H1 (cell line): ENCODE measurements around the gene ITPK1.

Experiments
- CHD2 ChIP-seq: IDR thresholded peaks from 2 replicates; pipeline ENCODE4 v1.6.1; 2012; ENCODE audit warnings: low read length, improper control_type of control experiment
- PHF8 ChIP-seq: fragments of 200-600 bp; sonication (generic); conservative IDR thresholded peaks from 2 replicates; pipeline ENCODE4 v1.7.1; 2012; ENCODE audit warnings: low read depth, mild to moderate bottlenecking, inconsistent platforms, low read length, moderate library complexity
- ZNF274 ChIP-seq: IDR thresholded peaks from 2 replicates; pipeline ENCODE4 v1.7.0; 2012; ENCODE audit warnings: low read length, borderline replicate concordance; ENCODE audit errors: extremely low read depth
- TF ChIP-seq, protein P1 (sequence below): IDR thresholded peaks from 2 replicates; pipeline ENCODE4 v1.6.1; 2012; ENCODE audit warnings: low read length, inconsistent platforms
- TF ChIP-seq, protein P2 (sequence below), 3 experiments: IDR thresholded peaks; 1 replicate in 2 of 3; 2 replicates in 1 of 3; pipeline versions ENCODE4 v1.5.1 to v1.6.1; 2011; ENCODE audit warnings: low read length in 3 of 3, mild to moderate bottlenecking in 3 of 3, inconsistent platforms in 2 of 3, low read depth in 1 of 3, moderate library complexity in 1 of 3; ENCODE audit not compliant: insufficient read depth in 1 of 3; ENCODE audit errors: control extremely low read depth in 1 of 3

DNA sequence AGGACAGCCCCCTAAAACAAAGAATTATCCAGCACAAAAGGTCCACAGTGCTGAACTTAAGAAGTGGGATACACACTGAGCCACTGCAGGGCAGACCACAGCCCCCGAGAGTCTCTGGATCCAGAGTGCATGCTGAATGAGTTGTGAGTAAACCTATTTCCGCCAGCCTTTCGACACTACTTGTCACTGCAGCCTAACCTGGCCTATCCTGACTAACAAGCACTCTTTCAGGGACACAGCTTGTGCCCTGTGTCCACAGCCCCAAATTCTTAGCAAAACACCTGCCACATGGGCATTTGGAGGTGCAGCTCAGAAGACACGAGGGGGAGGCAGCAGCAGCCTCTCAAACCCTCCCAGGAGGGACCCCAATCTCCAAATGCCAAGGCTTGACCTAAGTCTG lies 31.3 kb downstream of the ITPK1 start:
- TF ChIP-seq, protein P1, sequence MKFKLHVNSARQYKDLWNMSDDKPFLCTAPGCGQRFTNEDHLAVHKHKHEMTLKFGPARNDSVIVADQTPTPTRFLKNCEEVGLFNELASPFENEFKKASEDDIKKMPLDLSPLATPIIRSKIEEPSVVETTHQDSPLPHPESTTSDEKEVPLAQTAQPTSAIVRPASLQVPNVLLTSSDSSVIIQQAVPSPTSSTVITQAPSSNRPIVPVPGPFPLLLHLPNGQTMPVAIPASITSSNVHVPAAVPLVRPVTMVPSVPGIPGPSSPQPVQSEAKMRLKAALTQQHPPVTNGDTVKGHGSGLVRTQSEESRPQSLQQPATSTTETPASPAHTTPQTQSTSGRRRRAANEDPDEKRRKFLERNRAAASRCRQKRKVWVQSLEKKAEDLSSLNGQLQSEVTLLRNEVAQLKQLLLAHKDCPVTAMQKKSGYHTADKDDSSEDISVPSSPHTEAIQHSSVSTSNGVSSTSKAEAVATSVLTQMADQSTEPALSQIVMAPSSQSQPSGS = no peak
- no peak for TF ChIP-seq CHD2
- TF ChIP-seq, protein P2, sequence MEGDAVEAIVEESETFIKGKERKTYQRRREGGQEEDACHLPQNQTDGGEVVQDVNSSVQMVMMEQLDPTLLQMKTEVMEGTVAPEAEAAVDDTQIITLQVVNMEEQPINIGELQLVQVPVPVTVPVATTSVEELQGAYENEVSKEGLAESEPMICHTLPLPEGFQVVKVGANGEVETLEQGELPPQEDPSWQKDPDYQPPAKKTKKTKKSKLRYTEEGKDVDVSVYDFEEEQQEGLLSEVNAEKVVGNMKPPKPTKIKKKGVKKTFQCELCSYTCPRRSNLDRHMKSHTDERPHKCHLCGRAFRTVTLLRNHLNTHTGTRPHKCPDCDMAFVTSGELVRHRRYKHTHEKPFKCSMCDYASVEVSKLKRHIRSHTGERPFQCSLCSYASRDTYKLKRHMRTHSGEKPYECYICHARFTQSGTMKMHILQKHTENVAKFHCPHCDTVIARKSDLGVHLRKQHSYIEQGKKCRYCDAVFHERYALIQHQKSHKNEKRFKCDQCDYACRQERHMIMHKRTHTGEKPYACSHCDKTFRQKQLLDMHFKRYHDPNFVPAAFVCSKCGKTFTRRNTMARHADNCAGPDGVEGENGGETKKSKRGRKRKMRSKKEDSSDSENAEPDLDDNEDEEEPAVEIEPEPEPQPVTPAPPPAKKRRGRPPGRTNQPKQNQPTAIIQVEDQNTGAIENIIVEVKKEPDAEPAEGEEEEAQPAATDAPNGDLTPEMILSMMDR (IDR thresholded peaks at IDR 0.05; ENCODE audit: control extremely low read depth in 1 of 3, insufficient read depth in 1 of 3, low read depth in 1 of 3, low read length in 3 of 3) = no peak
- TF ChIP-seq ZNF274 = no peak
- TF ChIP-seq PHF8 = no peak
